Measurements from ENCODE around the gene ELMO3. TPM values are rescaled to one million over a fixed set of nuclear protein-coding genes. Genes with fewer than 3 reads are reported as not detected.

The ELMO3 gene
- total RNA-seq, 4 donors from 2014 or later: 30.1 to 35.9 (median 32.9) TPM

DNA sequence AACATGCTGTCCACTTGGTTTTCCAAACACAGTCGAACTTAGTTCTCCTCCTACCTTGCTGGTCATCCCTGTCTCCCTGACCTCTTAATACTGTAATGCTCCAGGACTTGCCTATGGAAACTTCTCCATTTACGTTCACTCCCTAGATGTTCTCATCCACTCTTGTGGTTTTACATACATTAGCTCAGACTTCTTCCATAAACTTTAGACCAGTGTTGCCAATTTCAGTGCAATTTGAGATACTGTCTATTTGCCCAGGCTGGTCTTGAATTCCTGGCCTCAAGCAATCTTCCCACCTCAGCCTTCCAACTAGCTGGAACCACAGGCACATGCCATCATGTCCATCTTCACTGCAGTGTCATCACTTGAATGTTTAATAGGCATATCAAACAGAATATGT lies 16.6 kb upstream of the ELMO3 start:
- no peak overlapping the region for H3K4me3 ChIP-seq
- no peaks in the 10 kb centered on the region for H3K27me3 ChIP-seq
- peak overlapping the region in 3 of 4 donors; percentile 93 to 99 (median 99) for H3K27ac ChIP-seq
- no peaks in the 10 kb centered on the region for H3K36me3 ChIP-seq
- TF ChIP-seq CTCF (IDR thresholded peaks at IDR 0.05) (no peak), POLR2A (IDR thresholded peaks at IDR 0.05) (no peak)
- no peak for DNase-seq
- H3K9me3 ChIP-seq: no peaks in the 10 kb centered on the region
- intact Hi-C loops (cut with DNase I): no loop called here
- WGBS, 2 donors: 63 to 80% methylated on average over 2 of the region's 2 CpGs
- H3K4me1 ChIP-seq: peaks cover 41 to 81% (median 58%) of the 10 kb centered on the region in 3 donors

DNA sequence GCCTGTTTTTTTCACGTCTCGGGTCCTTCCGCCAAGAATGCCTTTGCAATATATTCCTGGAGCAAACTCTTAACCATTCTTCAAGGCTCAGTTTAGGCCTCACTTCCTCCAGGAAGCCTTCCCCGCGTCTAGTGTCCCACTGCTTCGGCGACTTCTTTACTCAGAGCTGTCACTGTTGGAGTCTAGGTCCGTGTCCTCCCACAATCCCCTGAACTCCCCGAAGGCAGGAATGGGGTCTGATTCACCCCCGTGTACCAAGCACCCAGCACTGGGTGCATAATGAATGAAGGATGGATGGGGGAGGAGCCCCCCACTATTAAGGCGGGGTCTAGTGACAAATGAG lies 15.7 kb upstream of the ELMO3 start:
- Histone ChIP-seq H3K27me3 (no peaks in the 10 kb centered on the region), H3K4me1 (peaks cover 32 to 71% (median 51%) of the 10 kb centered on the region in 3 donors), H3K4me3 (peak overlapping the region; percentile 58 to 94 (median 60)), H3K36me3 (no peaks in the 10 kb centered on the region), H3K9me3 (no peaks in the 10 kb centered on the region), H3K27ac (peak overlapping the region; percentile 93 to 99 (median 98))
- intact Hi-C loops (cut with DNase I): no loop called here
- DNase-seq: no peak
- no peak for TF ChIP-seq POLR2A (IDR thresholded peaks at IDR 0.05)
- TF ChIP-seq CTCF (IDR thresholded peaks at IDR 0.05): peak in 1 of 6 experiments; percentile 6
- 7 to 8% methylated on average over 7 to 8 of the region's 11 CpGs for WGBS, 2 donors

DNA sequence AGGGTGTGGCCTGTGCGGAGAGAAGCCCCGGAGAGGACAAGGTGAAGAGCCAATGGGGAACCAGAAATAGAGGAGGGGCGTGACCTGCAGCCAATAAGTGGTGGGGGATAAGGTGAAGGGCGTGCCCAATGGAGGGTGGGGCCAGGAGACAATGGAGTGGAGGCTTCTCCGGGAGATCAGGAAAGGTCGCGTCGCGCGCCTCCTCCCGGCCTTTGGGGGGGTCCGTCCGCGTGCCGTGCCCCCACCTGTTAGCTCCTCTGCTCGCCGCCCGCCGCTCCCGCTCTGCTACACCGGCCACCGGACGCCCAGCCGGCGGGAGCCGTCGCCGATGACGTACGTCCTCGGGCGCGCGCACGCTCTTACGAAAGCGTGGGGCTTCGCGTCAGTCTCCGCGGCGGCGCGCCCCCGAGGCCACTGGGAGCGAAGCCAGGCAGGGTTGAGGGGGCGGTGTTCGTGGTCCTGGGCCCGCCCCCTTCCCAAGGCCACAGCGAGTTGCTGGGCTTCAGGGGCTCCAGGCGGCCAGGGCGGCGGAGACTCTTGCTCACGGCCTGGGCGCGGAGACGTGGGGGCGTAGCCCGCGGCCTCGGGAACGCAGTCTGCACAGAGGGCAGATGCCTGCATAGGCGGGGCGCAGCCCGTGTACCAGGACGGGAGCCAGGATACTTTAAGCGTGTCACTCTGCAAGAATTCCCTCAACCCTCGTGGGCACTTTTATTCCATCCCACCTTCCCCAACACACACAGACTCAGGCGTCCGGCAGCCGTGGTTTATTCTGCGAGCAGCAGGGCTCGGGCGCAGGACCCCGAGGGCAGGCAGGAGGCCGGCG lies 15.1 kb upstream of the ELMO3 start, which contains the start of gene MATCAP1:
MATCAP1 (minus strand) TSS at position 337 of the 826 bp plus-strand sequence. CDS start 3,353 bp downstream, outside the sequence.
- no peaks in the 10 kb centered on the region for H3K9me3 ChIP-seq
- peak within 1 kb of the TSS; percentile 93 to 99 (median 98) for H3K27ac ChIP-seq
- no peaks in the 10 kb centered on the region for H3K27me3 ChIP-seq
- intact Hi-C loops (cut with DNase I): no loop called here
- peak; percentile 76 for DNase-seq
- H3K4me1 ChIP-seq: peaks cover 26 to 65% (median 46%) of the 10 kb centered on the region in 3 donors
- TF ChIP-seq POLR2A (IDR thresholded peaks at IDR 0.05): peak in 2 of 4 donors; percentile 45 to 63
- peak in 1 of 6 experiments; percentile 7 for TF ChIP-seq CTCF (IDR thresholded peaks at IDR 0.05)
- peak within 1 kb of the TSS; percentile 58 to 94 (median 60) for H3K4me3 ChIP-seq
- H3K36me3 ChIP-seq: no peaks in the 10 kb centered on the region
- 0 to 4% methylated on average over 6 to 8 of the region's 77 CpGs for WGBS, 2 donors

GRCh38 chr16:67184453-67184994 lies 14.4 kb upstream of the ELMO3 start:
- TF ChIP-seq POLR2A (IDR thresholded peaks at IDR 0.05) (no peak), CTCF (IDR thresholded peaks at IDR 0.05) (no peak)
- Histone ChIP-seq H3K4me3 (peak overlapping the region; percentile 58 to 94 (median 60)), H3K9me3 (no peaks in the 10 kb centered on the region), H3K27me3 (no peaks in the 10 kb centered on the region), H3K36me3 (no peaks in the 10 kb centered on the region), H3K27ac (peak overlapping the region; percentile 93 to 99 (median 98)), H3K4me1 (peaks cover 22 to 58% (median 39%) of the 10 kb centered on the region in 3 donors)
- intact Hi-C loops (cut with DNase I): no loop called here
- no CpG with 5 or more reads among the region's 59 CpGs for WGBS, 2 donors
- no peak for DNase-seq

Data from esophagus squamous epithelium (tissue), 5 donors.